PC-3 (cell line): ENCODE measurements around the gene MBNL3. TPM values are rescaled to one million over a fixed set of nuclear protein-coding genes. Genes with fewer than 3 reads are reported as not detected.

ENCODE experiments used
- ATAC-seq: fragments of 200-7000 bp; cut with Tn5 transposase; 2 replicates; pipeline ENCODE4 v1.9.1; 2020; ENCODE audit warnings: mild to moderate bottlenecking, moderate library complexity
- BruUV-seq: library from RNA; stranded (reverse); fragments of 400-500 nt; replicated peaks from 2 replicates; lab custom pipeline; 2021; lab: Mats Ljungman, UMichigan
- CTCF ChIA-PET: fragments of 300-600 bp; sonication (Branson Sonifier 250); formaldehyde crosslinking; loops from one replicate; lab custom pipeline; 2022; ENCODE audit warnings: antibody characterized with exemption; lab: Charles Lee
- POLR2A ChIA-PET: fragments of 300-600 bp; sonication (Branson Sonifier 250); formaldehyde crosslinking; loops from one replicate; lab custom pipeline; 2022; ENCODE audit warnings: antibody characterized with exemption; ENCODE audit not compliant: unreplicated experiment; lab: Charles Lee
- DNase-seq: peaks from one replicate; pipeline ENCODE4 v3.0.0-alpha.2; 2015
- H2AFZ ChIP-seq: fragments of 300-600 bp; sonication (generic); 2 replicates; pipeline ENCODE4 v1.6.0; 2016; ENCODE audit warnings: antibody characterized with exemption, low read length
- H3F3A ChIP-seq: fragments of 300-600 bp; sonication (generic); one replicate; pipeline ENCODE4 v1.6.0; 2017; ENCODE audit warnings: antibody characterized with exemption, low read length, control low read depth, mild to moderate bottlenecking; ENCODE audit not compliant: unreplicated experiment
- H3K27ac ChIP-seq: fragments of 300-600 bp; sonication (generic); 2 replicates; pipeline ENCODE4 v1.5.1; 2016; ENCODE audit warnings: mild to moderate bottlenecking, low read length
- H3K27me3 ChIP-seq: fragments of 300-600 bp; sonication (generic); 2 replicates; pipeline ENCODE4 v1.6.1; 2016; ENCODE audit warnings: low read length, mixed read lengths
- H3K36me3 ChIP-seq: fragments of 300-600 bp; sonication (generic); 2 replicates; pipeline ENCODE4 v1.6.1; 2016; ENCODE audit warnings: low read depth, mixed run types, low read length, mixed read lengths
- H3K4me1 ChIP-seq: fragments of 300-600 bp; sonication (generic); 2 replicates; pipeline ENCODE4 v1.5.1; 2016; ENCODE audit warnings: low read length; ENCODE audit not compliant: insufficient read depth
- H3K4me2 ChIP-seq: fragments of 300-600 bp; sonication (generic); 2 replicates; pipeline ENCODE4 v1.6.0; 2016; ENCODE audit warnings: low read length
- H3K4me3 ChIP-seq: fragments of 300-600 bp; sonication (generic); 2 replicates; pipeline ENCODE4 v1.5.1; 2016; ENCODE audit warnings: mild to moderate bottlenecking, low read length, mixed read lengths
- H3K79me2 ChIP-seq: fragments of 300-600 bp; sonication (generic); 2 replicates; pipeline ENCODE4 v1.6.1; 2017; ENCODE audit warnings: low read length, mixed read lengths
- H3K9ac ChIP-seq: fragments of 300-600 bp; sonication (generic); 2 replicates; pipeline ENCODE4 v1.6.0; 2016; ENCODE audit warnings: mild to moderate bottlenecking, low read length
- H3K9me2 ChIP-seq: fragments of 300-600 bp; sonication (generic); replicated peaks from 2 replicates; pipeline ENCODE4 v1.6.1; 2016; ENCODE audit warnings: mixed run types, low read length, mixed read lengths
- H3K9me3 ChIP-seq: fragments of 300-600 bp; sonication (generic); 2 replicates; pipeline ENCODE4 v1.6.1; 2016; ENCODE audit warnings: low read length, mixed read lengths
- H4K20me1 ChIP-seq: fragments of 300-600 bp; sonication (generic); 2 replicates; pipeline ENCODE4 v1.6.1; 2016; ENCODE audit warnings: low read length, mixed read lengths
- CTCF ChIP-seq: fragments of 300-600 bp; sonication (generic); conservative IDR thresholded peaks from 2 replicates; pipeline ENCODE4 v1.5.1; 2017; ENCODE audit warnings: antibody characterized with exemption, low read depth, mild to moderate bottlenecking, low read length
- EZH2 ChIP-seq: fragments of 300-600 bp; sonication (generic); IDR thresholded peaks from one replicate; pipeline ENCODE4 v1.6.1; 2017; ENCODE audit warnings: antibody characterized with exemption, mild to moderate bottlenecking, low read length; ENCODE audit not compliant: unreplicated experiment
- EZH2phosphoT487 ChIP-seq: fragments of 300-600 bp; sonication (generic); IDR thresholded peaks from 2 replicates; pipeline ENCODE4 v1.6.1; 2018; ENCODE audit warnings: mild to moderate bottlenecking, antibody characterized with exemption, low read length, borderline replicate concordance
- intact Hi-C: fragments of 100-400 bp; cut with micrococcal nuclease; formaldehyde crosslinking; loops from 2 replicates; pipeline ENCODE4 v1.9.0; 2023
- total RNA-seq: library from RNA; depleted of rRNA; stranded (reverse); fragments of >200 nt; gene quantifications from 2 replicates; pipeline ENCODE4 v1.2.3, GENCODE V29; 2014

MBNL3 gene
- total RNA-seq, 1 experiment from 2014 or later, result 4.4 TPM

- Histone ChIP-seq H3K9me3 (no peaks in the 10 kb centered on the region), H2AFZ (no peak overlapping the region), H3K79me2 (no peaks in the 10 kb centered on the region), H3K9ac (no peak overlapping the region), H3K9me2 (no peaks in the 10 kb centered on the region), H3K27me3 (no peaks in the 10 kb centered on the region), H3K4me1 (no peaks in the 10 kb centered on the region), H4K20me1 (no peaks in the 10 kb centered on the region), H3K27ac (no peak overlapping the region), H3K4me3 (no peak overlapping the region), H3F3A (no peaks in the 10 kb centered on the region), H3K4me2 (no peak overlapping the region), H3K36me3 (no peaks in the 10 kb centered on the region)
- ChIA-PET POLR2A (no interaction called here), CTCF (no interaction called here)
- ATAC-seq, result no peak
- TF ChIP-seq CTCF, result no peak
- no peak for TF ChIP-seq EZH2
- no peak for TF ChIP-seq EZH2phosphoT487
- BruUV-seq, result no TSS peak
- no peak for DNase-seq
- intact Hi-C loops, result loop anchor here (10.0 kb wide), 1 partner anchor 91 kb away; the partner anchor contains the start of gene MBNL3
Measured at GRCh38 chrX:132393485-132393884, 95.4 kb downstream of the MBNL3 start.

- H3F3A ChIP-seq, result no peaks in the 10 kb centered on the region
- no peaks in the 10 kb centered on the region for H3K27me3 ChIP-seq
- ChIA-PET POLR2A (no interaction called here), CTCF (no interaction called here)
- H3K36me3 ChIP-seq, result no peaks in the 10 kb centered on the region
- intact Hi-C loops, result loop anchor here (10.0 kb wide), 1 partner anchor 92 kb away; the partner anchor contains the start of gene MBNL3
- H3K9me3 ChIP-seq, result no peaks in the 10 kb centered on the region
- H3K4me2 ChIP-seq, result no peak overlapping the region
- no peak overlapping the region for H2AFZ ChIP-seq
- H3K9ac ChIP-seq, result no peak overlapping the region
- no peak overlapping the region for H3K4me3 ChIP-seq
- no peak overlapping the region for H3K27ac ChIP-seq
- no peaks in the 10 kb centered on the region for H4K20me1 ChIP-seq
- no peaks in the 10 kb centered on the region for H3K79me2 ChIP-seq
- no TSS peak for BruUV-seq
- ATAC-seq, result no peak
- TF ChIP-seq CTCF (no peak), EZH2phosphoT487 (no peak), EZH2 (no peak)
- H3K9me2 ChIP-seq, result no peaks in the 10 kb centered on the region
- no peak for DNase-seq
- H3K4me1 ChIP-seq, result no peaks in the 10 kb centered on the region
Measured at GRCh38 chrX:132393085-132393484, 95.8 kb downstream of the MBNL3 start.

- Histone ChIP-seq H4K20me1 (no peaks in the 10 kb centered on the region), H3K4me1 (no peaks in the 10 kb centered on the region), H3K4me3 (no peak overlapping the region), H3K27ac (no peak overlapping the region), H3K27me3 (no peaks in the 10 kb centered on the region), H3F3A (no peaks in the 10 kb centered on the region), H3K9me3 (no peaks in the 10 kb centered on the region), H3K36me3 (no peaks in the 10 kb centered on the region), H2AFZ (no peak overlapping the region), H3K9me2 (no peaks in the 10 kb centered on the region), H3K4me2 (no peak overlapping the region), H3K9ac (no peak overlapping the region), H3K79me2 (no peaks in the 10 kb centered on the region)
- no peak for DNase-seq
- intact Hi-C loops, result loop anchor here (10.0 kb wide), 1 partner anchor 94 kb away; the partner anchor contains the start of gene MBNL3
- no TSS peak for BruUV-seq
- ATAC-seq, result no peak
- POLR2A ChIA-PET, result no interaction called here
- CTCF ChIA-PET, result no interaction called here
- TF ChIP-seq EZH2, result no peak
- no peak for TF ChIP-seq EZH2phosphoT487
- no peak for TF ChIP-seq CTCF
Measured at GRCh38 chrX:132390792-132391191, 98.0 kb downstream of the MBNL3 start.
